ENCODE measurements around the gene H1-8. TPM values are rescaled to one million over a fixed set of nuclear protein-coding genes. Genes with fewer than 3 reads are reported as not detected.
A peak's percentile ranks its signal among the peaks of the same experiment; 100 is the strongest.

The H1-8 gene
- total RNA-seq, 1 donor from 2014 or later = not detected

GRCh38 chr3:129600348-129600747 is 57.4 kb downstream of the H1-8 start:
- DNase-seq (ENCODE audit: low spot score) = no peak
- Mint-ChIP-seq H3K27me3 (ENCODE audit: low read depth) (no peaks in the 10 kb centered on the region), H3K9me3 (ENCODE audit: low read depth) (no peaks in the 10 kb centered on the region), H3K36me3 (ENCODE audit: low read depth) (no peaks in the 10 kb centered on the region), H3K4me3 (ENCODE audit: unreplicated experiment) (no peak overlapping the region), H3K4me1 (ENCODE audit: low read depth) (peaks cover 91% of the 10 kb centered on the region), H3K27ac (ENCODE audit: unreplicated experiment) (peak overlapping the region; percentile 99)
- TF ChIP-seq CTCF (IDR thresholded peaks at IDR 0.05) = no peak

Other genes starting within 250 kb of the H1-8 start
- gene EFCAB12, start 114.5 kb upstream of the H1-8 start, total RNA-seq = 0.10 TPM in 1 of 3 replicates, not detected in the others
- 20.0 to 29.5 TPM (median 20.6 TPM) in 3 replicates for gene MBD4, start 103.2 kb upstream of the H1-8 start, total RNA-seq
- 16.2 to 29.1 TPM (median 17.5 TPM) in 3 replicates for gene IFT122, start 103.0 kb upstream of the H1-8 start, total RNA-seq
- not detected in 3 replicates for gene RHO, start 14.5 kb upstream of the H1-8 start, total RNA-seq
- gene PLXND1, start 63.5 kb downstream of the H1-8 start, total RNA-seq = 267 to 284 TPM (median 270 TPM) in 3 replicates